Keratinocyte (primary cell): ENCODE measurements around the gene ORAI3. TPM values are rescaled to one million over a fixed set of nuclear protein-coding genes. Genes with fewer than 3 reads are reported as not detected.

Experiments
- DNase-seq: peaks from one replicate; pipeline ENCODE4 v3.0.0-alpha.2; 2011; ENCODE audit warnings: low read depth, missing footprints, low spot score
- FAIRE-seq: peaks from 2 replicates; lab custom pipeline; 2011; peaks lifted over from hg19 to GRCh38; lab: Jason Lieb, UNC
- H2AFZ ChIP-seq: 2 replicates; pipeline ENCODE4 v1.6.0; 2012; ENCODE audit warnings: low read length, control low read depth, inconsistent platforms; ENCODE audit not compliant: control insufficient read depth
- H3K27ac ChIP-seq: 2 replicates; pipeline ENCODE4 v1.5.1; 2011; ENCODE audit warnings: low read length; ENCODE audit not compliant: control insufficient read depth, insufficient read depth
- H3K27me3 ChIP-seq: 3 replicates; pipeline ENCODE4 v1.6.0; 2011; ENCODE audit warnings: low read length; ENCODE audit not compliant: control insufficient read depth, insufficient read depth; ENCODE audit errors: extremely low read depth
- H3K36me3 ChIP-seq, 2 experiments: 2 replicates in 1 of 2; 3 replicates in 1 of 2; pipeline ENCODE4 v1.5.1; 2011; ENCODE audit warnings: low read length in 2 of 2, mild to moderate bottlenecking in 1 of 2; ENCODE audit not compliant: control insufficient read depth in 2 of 2, insufficient read depth in 2 of 2; ENCODE audit errors: extremely low read depth in 1 of 2
- H3K4me1 ChIP-seq: 3 replicates; pipeline ENCODE4 v1.5.1; 2011; ENCODE audit warnings: low read length; ENCODE audit not compliant: control insufficient read depth, insufficient read depth; ENCODE audit errors: extremely low read depth
- H3K4me2 ChIP-seq: 3 replicates; pipeline ENCODE4 v1.6.0; 2011; ENCODE audit warnings: low read depth, low read length; ENCODE audit not compliant: control insufficient read depth, insufficient read depth; ENCODE audit errors: extremely low read depth
- H3K4me3 ChIP-seq, 3 experiments: fragments of 200-600 bp in 1 of 3; sonication (generic) in 1 of 3; 2 replicates in 2 of 3; 3 replicates in 1 of 3; pipeline ENCODE4 v1.5.1; 2011 to 2016; ENCODE audit warnings: low read length in 3 of 3, mild to moderate bottlenecking in 3 of 3, control low read depth in 2 of 3, inconsistent platforms in 1 of 3, low read depth in 1 of 3, mixed read lengths in 1 of 3, mixed run types in 1 of 3, moderate library complexity in 1 of 3; ENCODE audit not compliant: control insufficient read depth in 2 of 3, insufficient read depth in 2 of 3; ENCODE audit errors: extremely low read depth in 1 of 3
- H3K79me2 ChIP-seq: 2 replicates; pipeline ENCODE4 v1.6.0; 2012; ENCODE audit warnings: low read length; ENCODE audit not compliant: control insufficient read depth, insufficient read depth
- H3K9ac ChIP-seq: 3 replicates; pipeline ENCODE4 v1.6.0; 2011; ENCODE audit warnings: low read length; ENCODE audit not compliant: control insufficient read depth, insufficient read depth; ENCODE audit errors: extremely low read depth
- H3K9me1 ChIP-seq: 3 replicates; pipeline ENCODE4 v1.6.0; 2011; ENCODE audit warnings: low read length; ENCODE audit not compliant: control insufficient read depth, insufficient read depth; ENCODE audit errors: extremely low read depth
- H3K9me3 ChIP-seq: 2 replicates; pipeline ENCODE4 v1.5.1; 2012; ENCODE audit warnings: low read depth, low read length; ENCODE audit not compliant: control insufficient read depth
- H4K20me1 ChIP-seq: 3 replicates; pipeline ENCODE4 v1.6.0; 2011; ENCODE audit warnings: low read length; ENCODE audit not compliant: control insufficient read depth, insufficient read depth; ENCODE audit errors: extremely low read depth
- EZH2 ChIP-seq: IDR thresholded peaks from one replicate; pipeline ENCODE4 v1.6.1; 2012; ENCODE audit warnings: inconsistent platforms, mild to moderate bottlenecking, low read length, moderate library complexity
- dilution Hi-C: fragments of 300-500 bp; cut with MboI; formaldehyde crosslinking; loops from one replicate; pipeline ENCODE4 v1.7.0; 2020; ENCODE audit warnings: low sequenced_read_pairs; ENCODE audit not compliant: extremely low pct_ligation_motif_present
- polyA plus RNA-seq, 5 experiments: library from polyadenylated mRNA; depleted of rRNA in 3 of 5; stranded (reverse) in 3 of 5; stranded (forward) in 1 of 5; unstranded in 1 of 5; fragments of >200 nt; gene quantifications; 1 replicate in 1 of 5; 2 replicates in 3 of 5; 3 replicates in 1 of 5; pipeline versions ENCODE4 v1.2.1 to v1.2.3, GENCODE V29; 2011 to 2012; ENCODE audit warnings: missing spikeins in 2 of 5, low read depth in 1 of 5, low replicate concordance in 1 of 5
- TF ChIP-seq, protein P1 (sequence below), 3 experiments: IDR thresholded peaks in 1 of 3; conservative IDR thresholded peaks in 1 of 3; optimal IDR thresholded peaks in 1 of 3; 2 replicates in 2 of 3; 3 replicates in 1 of 3; pipeline versions ENCODE3 to v1.5.1; 2011; ENCODE audit warnings: low read length in 3 of 3, mild to moderate bottlenecking in 3 of 3, moderate library complexity in 2 of 3, control low read depth in 1 of 3, inconsistent platforms in 1 of 3; ENCODE audit not compliant: insufficient read depth in 2 of 3; ENCODE audit errors: extremely low read depth in 1 of 3

ORAI3 gene
- polyA plus RNA-seq, 1 donor (not counting 4 experiments of a cell fraction or from before 2014, with no cell fraction given) = 8.1 TPM

DNA sequence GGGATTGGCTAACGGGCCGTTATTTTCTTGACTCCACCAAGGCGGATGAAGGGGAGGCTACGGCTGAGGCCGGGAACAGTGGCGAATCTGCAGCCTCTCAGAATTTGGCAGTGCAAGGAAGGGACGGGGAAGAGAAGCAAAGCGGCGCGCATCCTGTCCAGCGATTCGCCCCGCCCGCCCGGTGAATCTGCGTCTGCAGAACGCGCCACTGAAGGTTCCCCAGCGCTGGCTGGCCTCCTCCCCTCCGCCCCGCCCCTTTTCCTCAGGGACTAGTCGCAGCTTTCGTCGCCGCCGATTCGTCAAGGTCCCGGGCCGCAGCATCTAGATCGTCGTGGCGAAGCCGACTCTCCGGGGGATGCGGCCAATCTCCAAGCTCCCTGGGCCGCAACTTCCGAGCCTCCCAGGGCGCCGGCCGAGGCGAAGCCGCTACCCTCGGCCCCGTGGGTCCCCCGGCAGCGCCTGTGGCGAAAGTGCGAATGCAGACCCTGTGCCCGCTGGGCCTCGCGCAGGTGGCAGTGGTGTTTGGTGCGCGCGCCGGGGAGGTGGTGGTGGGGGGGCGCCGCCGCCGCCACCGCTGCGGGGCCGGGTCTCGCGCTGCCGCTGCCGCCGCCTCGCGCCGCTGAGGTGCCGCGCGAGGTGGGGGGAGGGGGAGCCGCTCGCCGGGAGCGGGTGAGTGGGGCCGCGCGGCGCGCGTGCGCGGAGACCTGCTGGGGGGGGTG, 8.7 kb downstream of the ORAI3 start, which contains the start of gene SETD1A:
Gene SETD1A (plus strand): TSS at position 299 of the 719 bp plus-strand sequence. CDS start 978 bp downstream, outside the sequence.
- Histone ChIP-seq H3K27me3 (no peaks in the 10 kb centered on the region), H3K79me2 (peaks cover 24% of the 10 kb centered on the region), H3K9me3 (no peaks in the 10 kb centered on the region), H2AFZ (peak within 1 kb of the TSS; percentile 82), H3K27ac (peak within 1 kb of the TSS; percentile 97), H3K9ac (peak within 1 kb of the TSS; percentile 99), H3K9me1 (no peaks in the 10 kb centered on the region), H3K36me3 (peaks cover 22 to 27% of the 10 kb centered on the region in 2 experiments), H3K4me3 (peak within 1 kb of the TSS; percentile 79 to 89 (median 85)), H3K4me2 (peak within 1 kb of the TSS; percentile 90), H3K4me1 (peaks cover 12% of the 10 kb centered on the region), H4K20me1 (peaks cover 2% of the 10 kb centered on the region)
- DNase-seq (no peak), FAIRE-seq (no peak)
- dilution Hi-C loops = no loop called here
- no peak for TF ChIP-seq EZH2
- TF ChIP-seq, protein P1, sequence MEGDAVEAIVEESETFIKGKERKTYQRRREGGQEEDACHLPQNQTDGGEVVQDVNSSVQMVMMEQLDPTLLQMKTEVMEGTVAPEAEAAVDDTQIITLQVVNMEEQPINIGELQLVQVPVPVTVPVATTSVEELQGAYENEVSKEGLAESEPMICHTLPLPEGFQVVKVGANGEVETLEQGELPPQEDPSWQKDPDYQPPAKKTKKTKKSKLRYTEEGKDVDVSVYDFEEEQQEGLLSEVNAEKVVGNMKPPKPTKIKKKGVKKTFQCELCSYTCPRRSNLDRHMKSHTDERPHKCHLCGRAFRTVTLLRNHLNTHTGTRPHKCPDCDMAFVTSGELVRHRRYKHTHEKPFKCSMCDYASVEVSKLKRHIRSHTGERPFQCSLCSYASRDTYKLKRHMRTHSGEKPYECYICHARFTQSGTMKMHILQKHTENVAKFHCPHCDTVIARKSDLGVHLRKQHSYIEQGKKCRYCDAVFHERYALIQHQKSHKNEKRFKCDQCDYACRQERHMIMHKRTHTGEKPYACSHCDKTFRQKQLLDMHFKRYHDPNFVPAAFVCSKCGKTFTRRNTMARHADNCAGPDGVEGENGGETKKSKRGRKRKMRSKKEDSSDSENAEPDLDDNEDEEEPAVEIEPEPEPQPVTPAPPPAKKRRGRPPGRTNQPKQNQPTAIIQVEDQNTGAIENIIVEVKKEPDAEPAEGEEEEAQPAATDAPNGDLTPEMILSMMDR (optimal IDR thresholded peaks at IDR 0.05 in 1 of 3, IDR thresholded peaks at IDR 0.05 in 1 of 3, conservative IDR thresholded peaks at IDR 0.05 in 1 of 3; ENCODE audit: extremely low read depth in 1 of 3, insufficient read depth in 2 of 3, low read length in 3 of 3) = no peak

DNA sequence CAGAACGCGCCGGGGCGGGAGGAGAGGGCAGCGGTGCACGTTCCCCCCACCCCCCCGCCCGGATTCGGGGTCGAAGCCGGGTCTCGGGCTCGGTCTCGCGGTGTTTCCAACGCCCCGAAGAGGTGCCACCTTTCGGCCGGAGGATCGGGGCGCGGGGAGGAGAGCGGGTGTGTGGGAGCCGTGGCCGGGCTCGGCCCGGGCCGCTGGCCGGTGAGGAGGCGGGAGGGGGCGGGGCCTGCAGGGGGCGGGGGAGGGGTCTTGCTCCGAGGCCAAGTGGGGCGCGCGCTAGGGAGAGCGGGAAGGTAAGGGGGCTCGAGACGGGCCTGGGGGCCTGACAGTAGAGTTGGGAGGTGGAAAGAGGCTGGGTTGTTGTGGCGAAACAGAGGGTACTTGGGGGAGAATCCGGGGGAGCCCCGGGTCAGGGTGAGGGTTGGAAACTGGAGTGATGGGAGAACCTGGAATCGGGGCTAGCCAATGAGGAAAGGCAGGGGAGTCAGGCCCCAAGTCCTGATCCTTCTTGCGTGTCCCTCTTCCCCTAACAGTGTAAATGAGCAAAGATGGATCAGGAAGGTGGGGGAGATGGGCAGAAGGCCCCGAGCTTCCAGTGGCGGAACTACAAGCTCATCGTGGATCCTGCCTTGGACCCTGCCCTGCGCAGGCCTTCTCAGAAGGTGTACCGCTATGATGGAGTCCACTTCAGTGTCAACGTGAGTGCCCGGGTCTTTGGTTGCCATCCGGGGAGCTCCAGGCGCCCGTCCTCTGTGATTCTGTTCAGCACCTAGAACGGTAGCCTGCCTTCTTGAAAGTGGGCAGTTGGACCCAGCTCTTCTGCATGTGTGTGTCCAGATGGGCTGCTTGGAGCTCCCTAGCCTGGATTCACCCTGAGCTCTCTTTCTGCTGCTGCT, 9.6 kb downstream of the ORAI3 start:
- no peaks in the 10 kb centered on the region for H3K27me3 ChIP-seq
- peak overlapping the region; percentile 99 for H3K9ac ChIP-seq
- DNase-seq = no peak
- H4K20me1 ChIP-seq = peaks cover 2% of the 10 kb centered on the region
- dilution Hi-C loops = no loop called here
- H3K4me3 ChIP-seq = peak overlapping the region; percentile 66 to 80 (median 79)
- H3K4me1 ChIP-seq = peaks cover 12% of the 10 kb centered on the region
- H3K9me1 ChIP-seq = no peaks in the 10 kb centered on the region
- TF ChIP-seq EZH2 = no peak
- TF ChIP-seq, protein P1 (optimal IDR thresholded peaks at IDR 0.05 in 1 of 3, IDR thresholded peaks at IDR 0.05 in 1 of 3, conservative IDR thresholded peaks at IDR 0.05 in 1 of 3; ENCODE audit: extremely low read depth in 1 of 3, insufficient read depth in 2 of 3, low read length in 3 of 3) = no peak
- peak overlapping the region; percentile 67 for H3K4me2 ChIP-seq
- no peak for FAIRE-seq
- H2AFZ ChIP-seq = no peak overlapping the region
- H3K36me3 ChIP-seq = peaks cover 24 to 35% of the 10 kb centered on the region in 2 experiments
- H3K79me2 ChIP-seq = peaks cover 24% of the 10 kb centered on the region
- H3K9me3 ChIP-seq = no peaks in the 10 kb centered on the region
- H3K27ac ChIP-seq = peak overlapping the region; percentile 51
